Colonic mucosa (tissue), 4 donors: ENCODE data around the gene SLC9C2. TPM values are rescaled to one million over a fixed set of nuclear protein-coding genes. Genes with fewer than 3 reads are reported as not detected.

ENCODE experiments used
- DNase-seq: peaks from one replicate; pipeline ENCODE4 v3.0.0-alpha.2; 2020
- H3K27ac ChIP-seq: fragments of 200-600 bp; one replicate; pipeline ENCODE4 v1.8.0; 2021
- H3K27me3 ChIP-seq: fragments of 200-600 bp; one replicate; pipeline ENCODE4 v1.8.0; 2021
- H3K36me3 ChIP-seq: fragments of 200-600 bp; one replicate; pipeline ENCODE4 v1.8.0; 2021
- H3K4me1 ChIP-seq: fragments of 200-600 bp; one replicate; pipeline ENCODE4 v1.8.0; 2021; ENCODE audit warnings: mild to moderate bottlenecking
- H3K4me3 ChIP-seq: fragments of 200-600 bp; one replicate; pipeline ENCODE4 v1.8.0; 2021
- H3K9ac ChIP-seq, 2 donors: one replicate each; pipeline ENCODE4 v1.7.0; 2013; ENCODE audit warnings: control low read depth in 2 of 2, low read depth in 2 of 2, low read length in 2 of 2
- H3K9me3 ChIP-seq: fragments of 200-600 bp; one replicate; pipeline ENCODE4 v1.8.0; 2021
- intact Hi-C: fragments of 100-400 bp; cut with DNase I; formaldehyde crosslinking; loops from one replicate; pipeline ENCODE4 v1.14.1; 2022
- total RNA-seq, 2 donors: library from RNA; stranded (reverse); fragmentation: NEBNext Ultra II Directional in 1 of 2; extraction: Animal tissue kit (Norgen Biotek cat#: 25700) in 1 of 2; gene quantifications; one replicate each; pipeline ENCODE4 v1.2.1, GENCODE V29; 2021
- TF ChIP-seq, protein P1 (sequence below): fragments of 200-600 bp; IDR thresholded peaks from one replicate; pipeline ENCODE4 v1.8.0; 2022; ENCODE audit warnings: antibody characterized with exemption, mild to moderate bottlenecking
- donor health status: healthy.
- donor health status: DM: no; HTN: no; CAD: no.
- donor health status: DM: no; HTN: no; CAD: no.

Gene SLC9C2
- total RNA-seq, 2 donors from 2014 or later: not detected

DNA sequence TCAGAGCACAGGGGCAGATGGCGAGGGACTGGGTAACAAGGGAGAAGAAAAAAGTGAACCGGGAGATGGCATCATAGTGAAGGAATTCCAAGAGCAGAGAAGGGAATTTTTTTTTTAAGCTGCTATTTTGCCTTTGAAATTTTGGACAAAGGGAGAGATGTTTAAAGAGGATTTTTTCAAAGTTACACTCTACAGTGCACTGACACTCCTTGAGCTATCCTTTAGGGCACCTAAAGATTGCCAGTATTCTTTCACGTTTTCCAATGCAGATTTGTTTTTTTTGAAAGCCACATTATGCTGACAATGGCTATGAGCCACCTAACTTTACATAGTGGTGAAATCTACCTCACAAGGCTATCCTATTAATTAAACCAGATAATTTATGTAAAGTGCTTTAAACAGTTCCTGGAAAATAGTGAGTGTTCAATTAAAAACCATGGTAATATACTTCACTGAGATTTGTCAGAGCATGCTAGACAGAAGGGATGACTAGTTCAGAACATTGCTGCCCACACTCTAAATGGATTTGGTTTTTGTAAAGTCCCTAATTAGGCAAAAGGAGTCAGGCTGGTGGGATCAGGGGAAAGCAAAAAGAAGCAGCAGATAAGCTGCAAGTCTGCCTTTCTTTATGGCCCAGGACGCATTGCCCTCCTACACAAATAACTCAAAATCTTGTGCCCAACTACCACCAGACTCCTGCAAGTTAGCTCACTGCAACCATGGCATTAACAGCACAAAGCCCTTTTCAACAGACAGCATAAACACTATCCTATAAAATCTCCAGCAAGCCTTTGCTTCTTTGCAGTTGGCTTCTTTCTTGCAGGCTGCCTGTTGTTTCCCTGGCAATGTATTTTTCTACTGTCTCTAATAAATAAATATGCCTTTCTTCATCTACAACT, 71.8 kb downstream of the SLC9C2 start:
- intact Hi-C loops: no loop called here
- TF ChIP-seq, protein P1, sequence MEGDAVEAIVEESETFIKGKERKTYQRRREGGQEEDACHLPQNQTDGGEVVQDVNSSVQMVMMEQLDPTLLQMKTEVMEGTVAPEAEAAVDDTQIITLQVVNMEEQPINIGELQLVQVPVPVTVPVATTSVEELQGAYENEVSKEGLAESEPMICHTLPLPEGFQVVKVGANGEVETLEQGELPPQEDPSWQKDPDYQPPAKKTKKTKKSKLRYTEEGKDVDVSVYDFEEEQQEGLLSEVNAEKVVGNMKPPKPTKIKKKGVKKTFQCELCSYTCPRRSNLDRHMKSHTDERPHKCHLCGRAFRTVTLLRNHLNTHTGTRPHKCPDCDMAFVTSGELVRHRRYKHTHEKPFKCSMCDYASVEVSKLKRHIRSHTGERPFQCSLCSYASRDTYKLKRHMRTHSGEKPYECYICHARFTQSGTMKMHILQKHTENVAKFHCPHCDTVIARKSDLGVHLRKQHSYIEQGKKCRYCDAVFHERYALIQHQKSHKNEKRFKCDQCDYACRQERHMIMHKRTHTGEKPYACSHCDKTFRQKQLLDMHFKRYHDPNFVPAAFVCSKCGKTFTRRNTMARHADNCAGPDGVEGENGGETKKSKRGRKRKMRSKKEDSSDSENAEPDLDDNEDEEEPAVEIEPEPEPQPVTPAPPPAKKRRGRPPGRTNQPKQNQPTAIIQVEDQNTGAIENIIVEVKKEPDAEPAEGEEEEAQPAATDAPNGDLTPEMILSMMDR: no peak
- no peak for DNase-seq
- Histone ChIP-seq H3K9me3 (no peaks in the 10 kb centered on the region), H3K27me3 (no peaks in the 10 kb centered on the region), H3K9ac (no peak overlapping the region), H3K36me3 (no peaks in the 10 kb centered on the region), H3K4me3 (no peak overlapping the region), H3K27ac (no peak overlapping the region), H3K4me1 (no peaks in the 10 kb centered on the region)

DNA sequence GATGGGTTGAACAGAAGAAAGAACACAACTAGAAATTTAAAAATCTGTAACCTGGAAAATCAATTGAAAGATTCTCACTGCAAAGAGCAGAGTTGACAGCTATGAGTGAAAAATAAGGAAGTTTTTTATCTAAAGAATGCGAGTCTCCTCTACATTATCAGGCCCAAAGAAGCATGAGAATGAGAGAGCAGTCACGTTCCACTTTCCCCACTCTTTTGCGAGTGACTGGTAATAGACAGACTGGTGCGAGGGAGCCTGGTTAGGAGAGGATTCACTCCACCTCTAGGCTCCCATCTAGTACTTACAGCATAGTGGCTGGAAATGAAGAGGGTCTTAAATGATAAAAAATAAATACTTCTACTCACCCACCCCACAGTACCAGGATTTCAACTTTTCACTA, 73.8 kb downstream of the SLC9C2 start:
- H3K36me3 ChIP-seq: no peaks in the 10 kb centered on the region
- DNase-seq: no peak
- no peaks in the 10 kb centered on the region for H3K9me3 ChIP-seq
- no peaks in the 10 kb centered on the region for H3K4me1 ChIP-seq
- intact Hi-C loops: no loop called here
- H3K9ac ChIP-seq: no peak overlapping the region
- TF ChIP-seq, protein P1: no peak
- no peaks in the 10 kb centered on the region for H3K27me3 ChIP-seq
- no peak overlapping the region for H3K27ac ChIP-seq
- no peak overlapping the region for H3K4me3 ChIP-seq

DNA sequence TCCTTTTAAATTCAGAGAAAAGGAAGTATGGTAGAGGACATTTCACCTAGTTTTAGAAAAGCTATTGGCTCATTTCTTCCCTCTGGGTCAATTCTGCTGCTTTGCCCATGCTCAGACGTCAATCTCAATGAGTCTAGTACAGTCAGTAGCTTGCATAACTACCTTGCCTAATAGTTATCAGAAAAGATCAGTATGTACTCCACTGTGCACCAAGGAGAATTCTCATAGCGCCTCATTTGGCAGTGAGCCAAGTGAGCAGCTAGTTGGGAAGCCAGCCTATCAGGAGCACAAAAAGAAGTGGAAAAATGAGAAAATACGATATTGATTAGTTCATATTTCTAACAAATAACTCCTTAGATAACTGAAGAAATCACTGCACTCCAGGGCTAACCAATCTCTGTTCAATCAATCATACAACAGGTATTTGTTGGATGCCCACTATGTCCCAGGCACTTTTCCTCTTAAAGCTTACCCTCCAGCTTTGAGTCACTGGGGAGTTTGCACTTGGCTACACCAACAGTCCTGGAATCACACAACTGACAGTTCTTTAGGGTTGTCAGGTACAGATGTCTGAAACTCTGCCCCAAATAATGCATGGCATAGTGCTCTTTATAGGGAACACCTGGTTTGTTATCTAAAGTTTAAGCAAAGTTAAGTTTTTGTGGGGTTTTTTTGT, 75.6 kb downstream of the SLC9C2 start:
- TF ChIP-seq, protein P1: no peak
- Histone ChIP-seq H3K4me1 (no peaks in the 10 kb centered on the region), H3K27ac (no peak overlapping the region), H3K9ac (no peak overlapping the region), H3K4me3 (no peak overlapping the region), H3K9me3 (no peaks in the 10 kb centered on the region), H3K27me3 (no peaks in the 10 kb centered on the region), H3K36me3 (no peaks in the 10 kb centered on the region)
- DNase-seq: no peak
- intact Hi-C loops: no loop called here

DNA sequence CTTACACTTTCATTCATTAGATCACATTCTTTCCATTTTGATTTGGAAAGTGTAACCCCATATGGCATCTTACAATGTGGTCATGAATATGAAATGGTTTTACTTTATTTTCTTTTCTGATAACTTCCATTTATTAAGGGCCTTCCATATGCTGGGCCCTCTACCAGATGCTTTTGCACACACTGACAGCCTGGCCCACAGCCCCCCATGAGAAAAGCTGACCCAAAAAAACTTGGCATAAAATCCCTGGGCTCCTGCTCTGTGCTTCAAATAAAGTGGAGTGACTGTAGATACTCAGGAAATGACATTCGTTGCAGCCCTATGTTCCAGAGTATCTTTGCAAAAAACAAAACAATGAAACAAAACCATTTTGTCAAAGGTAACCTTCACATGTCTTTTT, 76.9 kb downstream of the SLC9C2 start:
- no peak for DNase-seq
- H3K36me3 ChIP-seq: no peaks in the 10 kb centered on the region
- intact Hi-C loops: no loop called here
- H3K9me3 ChIP-seq: no peaks in the 10 kb centered on the region
- no peak overlapping the region for H3K27ac ChIP-seq
- H3K4me3 ChIP-seq: no peak overlapping the region
- no peaks in the 10 kb centered on the region for H3K4me1 ChIP-seq
- no peak overlapping the region for H3K9ac ChIP-seq
- TF ChIP-seq, protein P1: no peak
- no peaks in the 10 kb centered on the region for H3K27me3 ChIP-seq

DNA sequence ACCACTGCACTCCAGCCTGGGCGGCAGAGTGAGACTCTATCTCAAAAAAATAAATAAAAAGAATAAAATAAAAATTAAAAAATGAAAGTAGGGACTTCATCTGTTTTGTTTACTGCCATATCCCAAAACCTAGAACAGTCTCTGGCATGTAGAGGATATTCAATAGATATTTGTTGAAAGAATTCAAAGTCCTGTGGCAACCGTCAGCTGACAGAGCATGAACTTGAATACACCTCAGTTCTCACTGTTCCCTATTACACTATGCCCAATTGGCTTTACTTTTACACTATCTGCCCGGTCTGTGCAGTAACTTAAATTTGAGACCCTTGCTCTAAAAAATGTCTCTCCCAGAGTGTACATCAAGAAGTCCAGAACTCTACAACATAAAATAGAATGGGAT, 79.5 kb downstream of the SLC9C2 start:
- H3K4me3 ChIP-seq: no peak overlapping the region
- TF ChIP-seq, protein P1: no peak
- H3K36me3 ChIP-seq: no peaks in the 10 kb centered on the region
- no peak overlapping the region for H3K27ac ChIP-seq
- no peak overlapping the region for H3K9ac ChIP-seq
- H3K9me3 ChIP-seq: no peaks in the 10 kb centered on the region
- no peaks in the 10 kb centered on the region for H3K27me3 ChIP-seq
- intact Hi-C loops: no loop called here
- DNase-seq: no peak
- no peaks in the 10 kb centered on the region for H3K4me1 ChIP-seq
